Spleen (tissue), 11 donors: ENCODE data around the gene RNF6. TPM values are rescaled to one million over a fixed set of nuclear protein-coding genes. Genes with fewer than 3 reads are reported as not detected.
"Not testable (repeated sequence)": the region's sequence is repeated elsewhere in the genome, so short reads cannot be mapped to it uniquely, and the experiment has no call there.

Experiments used
- DNase-seq: peaks from one replicate; pipeline ENCODE4 v3.0.0-alpha.2; 2020
- H3K27ac ChIP-seq, 8 donors: fragments of 200-600 bp; sonication (generic) in 7 of 8; 1 replicate in 4 of 8; 2 replicates in 4 of 8; pipeline versions ENCODE4 v1.5.0 to v1.8.0; 2016 to 2021; ENCODE audit warnings: inconsistent platforms in 4 of 8, mild to moderate bottlenecking in 4 of 8, moderate library complexity in 1 of 8
- H3K27me3 ChIP-seq, 7 donors: fragments of 200-600 bp; sonication (generic) in 6 of 7; replicated peaks in 1 of 7; 1 replicate in 4 of 7; 2 replicates in 3 of 7; pipeline versions ENCODE4 v1.5.0 to v1.8.0; 2016 to 2021; ENCODE audit warnings: inconsistent platforms in 3 of 7, mild to moderate bottlenecking in 1 of 7
- H3K36me3 ChIP-seq, 6 donors: fragments of 200-600 bp; sonication (generic) in 5 of 6; 1 replicate in 4 of 6; 2 replicates in 2 of 6; pipeline versions ENCODE4 v1.5.0 to v1.8.0; 2016 to 2021; ENCODE audit warnings: inconsistent platforms in 2 of 6
- H3K4me1 ChIP-seq, 6 donors: fragments of 200-600 bp; sonication (generic) in 5 of 6; 1 replicate in 3 of 6; 2 replicates in 3 of 6; pipeline versions ENCODE4 v1.5.0 to v1.8.0; 2016 to 2021; ENCODE audit warnings: inconsistent platforms in 3 of 6
- H3K4me3 ChIP-seq, 8 donors: fragments of 200-600 bp; sonication (generic) in 7 of 8; 1 replicate in 4 of 8; 2 replicates in 4 of 8; pipeline versions ENCODE4 v1.5.0 to v1.8.0; 2016 to 2021; ENCODE audit warnings: inconsistent platforms in 4 of 8, mild to moderate bottlenecking in 4 of 8, moderate library complexity in 2 of 8
- H3K9me3 ChIP-seq, 8 donors: fragments of 200-600 bp; sonication (generic) in 7 of 8; 1 replicate in 4 of 8; 2 replicates in 4 of 8; pipeline versions ENCODE4 v1.5.0 to v1.8.0; 2016 to 2021; ENCODE audit warnings: inconsistent platforms in 4 of 8
- POLR2A ChIP-seq, 3 donors: fragments of 450-650 bp; IDR thresholded peaks; one replicate each; pipeline ENCODE4 v1.5.1; 2017; ENCODE audit warnings: antibody characterized with exemption in 3 of 3, mild to moderate bottlenecking in 1 of 3
- POLR2AphosphoS5 ChIP-seq, 3 donors: sonication (generic); formaldehyde crosslinking; IDR thresholded peaks; one replicate each; pipeline ENCODE4 v1.5.1; 2017; ENCODE audit warnings: antibody characterized with exemption in 3 of 3
- WGBS, 5 donors: extraction: QIAGEN DNeasy Blood & Tissue Kit in 3 of 5; methylation state at CpG; one replicate each; pipeline versions ENCODE4 v1.1.5 to v1.1.7; 2013 to 2018; 5-methylcytosine and 5-hydroxymethylcytosine counted together
- intact Hi-C: fragments of 100-400 bp; cut with DNase I; formaldehyde crosslinking; loops from one replicate; pipeline ENCODE4 v1.15.0; 2023; ENCODE audit warnings: low total_unique reads
- polyA plus RNA-seq, 3 donors: library from polyadenylated mRNA; stranded (reverse); fragments of 200-250 nt; gene quantifications; one replicate each; pipeline ENCODE4 v1.2.1, GENCODE V29; 2013
- total RNA-seq, 7 donors: library from RNA; depleted of rRNA in 3 of 7; stranded (reverse); fragments of >200 nt in 3 of 7; fragmentation: NEBNext Ultra II Directional in 4 of 7; extraction: Animal tissue kit (Norgen Biotek cat#: 25700) in 4 of 7; gene quantifications; one replicate each; pipeline versions ENCODE4 v1.1.0 to v1.2.1, GENCODE V29; 2016 to 2021
- TF ChIP-seq, protein P1 (sequence below), 11 experiments: fragments of 200-600 bp in 7 of 11; fragments of 450-650 bp in 4 of 11; sonication (generic) in 4 of 11; IDR thresholded peaks in 8 of 11; conservative IDR thresholded peaks in 3 of 11; 1 replicate in 7 of 11; 2 replicates in 4 of 11; pipeline versions ENCODE4 v1.4.0 to v1.8.0; 2016 to 2021; ENCODE audit warnings: antibody characterized with exemption in 11 of 11, inconsistent platforms in 4 of 11, mild to moderate bottlenecking in 1 of 11
- donor health status: healthy with polysubstance abuse.
- donor health status: DM: no; HTN: no; CAD: no; lungs with moderate emphysema.
- donor health status: DM: no; HTN: no; CAD: no.
- donor health status: Bipolar disorder and iron deficiency.
- donor health status: healthy.
- donor health status: DM: no; HTN: no; CAD: no.
- donor health status: DM: yes; HTN: yes; CAD: no.

RNF6 gene
- total and polyA plus RNA-seq, 10 donors, result 13.3 to 39.0 (median 29.7) TPM

- peak overlapping the region; percentile 89 to 98 (median 95) for H3K27ac ChIP-seq
Measured at GRCh38 chr13:26254583-26255111, 32.5 kb upstream of the RNF6 start.

GRCh38 chr13:26253787-26254582 lies 31.9 kb upstream of the RNF6 start, which contains the start of gene CDK8:
TSS of gene CDK8 (plus strand) at chr13:26254129. CDS start at chr13:26254642, 513 bp downstream.
- peak within 1 kb of the TSS; percentile 82 to 98 (median 94) for H3K4me3 ChIP-seq
- H3K27me3 ChIP-seq, result peaks cover 0 to 6% (median 0%) of the 10 kb centered on the region in 7 donors
- peaks cover 15 to 40% (median 28%) of the 10 kb centered on the region in 6 donors for H3K4me1 ChIP-seq
- H3K27ac ChIP-seq, result peak within 1 kb of the TSS; percentile 89 to 98 (median 95)
- intact Hi-C loops, result no loop called here
- peak; percentile 88 to 90 (median 89) for TF ChIP-seq POLR2AphosphoS5 (IDR thresholded peaks at IDR 0.05)
- TF ChIP-seq, protein P1, sequence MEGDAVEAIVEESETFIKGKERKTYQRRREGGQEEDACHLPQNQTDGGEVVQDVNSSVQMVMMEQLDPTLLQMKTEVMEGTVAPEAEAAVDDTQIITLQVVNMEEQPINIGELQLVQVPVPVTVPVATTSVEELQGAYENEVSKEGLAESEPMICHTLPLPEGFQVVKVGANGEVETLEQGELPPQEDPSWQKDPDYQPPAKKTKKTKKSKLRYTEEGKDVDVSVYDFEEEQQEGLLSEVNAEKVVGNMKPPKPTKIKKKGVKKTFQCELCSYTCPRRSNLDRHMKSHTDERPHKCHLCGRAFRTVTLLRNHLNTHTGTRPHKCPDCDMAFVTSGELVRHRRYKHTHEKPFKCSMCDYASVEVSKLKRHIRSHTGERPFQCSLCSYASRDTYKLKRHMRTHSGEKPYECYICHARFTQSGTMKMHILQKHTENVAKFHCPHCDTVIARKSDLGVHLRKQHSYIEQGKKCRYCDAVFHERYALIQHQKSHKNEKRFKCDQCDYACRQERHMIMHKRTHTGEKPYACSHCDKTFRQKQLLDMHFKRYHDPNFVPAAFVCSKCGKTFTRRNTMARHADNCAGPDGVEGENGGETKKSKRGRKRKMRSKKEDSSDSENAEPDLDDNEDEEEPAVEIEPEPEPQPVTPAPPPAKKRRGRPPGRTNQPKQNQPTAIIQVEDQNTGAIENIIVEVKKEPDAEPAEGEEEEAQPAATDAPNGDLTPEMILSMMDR (IDR thresholded peaks at IDR 0.05 in 8 of 11, conservative IDR thresholded peaks at IDR 0.05 in 3 of 11), result peak in 1 of 11 experiments; percentile 25
- peak in 1 of 3 donors; percentile 29 for TF ChIP-seq POLR2A (IDR thresholded peaks at IDR 0.05)
- H3K9me3 ChIP-seq, result no peaks in the 10 kb centered on the region
- peak; percentile 97 for DNase-seq
- 0 to 1% (median 0%) methylated on average over 30 to 79 of the region's 79 CpGs for WGBS, 5 donors
- no peaks in the 10 kb centered on the region for H3K36me3 ChIP-seq

More at GRCh38 chr13:26254583-26255111, 32.5 kb upstream of the RNF6 start:
- H3K4me1 ChIP-seq, result peaks cover 15 to 40% (median 28%) of the 10 kb centered on the region in 6 donors
- WGBS, 5 donors, result 0 to 1% (median 1%) methylated on average over 20 to 35 of the region's 35 CpGs
- no peaks in the 10 kb centered on the region for H3K36me3 ChIP-seq
- H3K4me3 ChIP-seq, result peak overlapping the region; percentile 82 to 98 (median 94)
- intact Hi-C loops, result loop anchor here (5.0 kb wide), 1 partner anchor 32 kb away; the partner anchor contains the start of gene RNF6
- TF ChIP-seq POLR2AphosphoS5 (IDR thresholded peaks at IDR 0.05) (peak; percentile 6 to 30 (median 13)), POLR2A (IDR thresholded peaks at IDR 0.05) (no peak)
- H3K27me3 ChIP-seq, result peaks cover 0 to 6% (median 0%) of the 10 kb centered on the region in 7 donors
- no peaks in the 10 kb centered on the region for H3K9me3 ChIP-seq
- DNase-seq, result peak; percentile 93

GRCh38 chr13:26253262-26253786 lies 31.2 kb upstream of the RNF6 start:
- intact Hi-C loops, result no loop called here
- peaks cover 15 to 40% (median 28%) of the 10 kb centered on the region in 6 donors for H3K4me1 ChIP-seq
- H3K27ac ChIP-seq, result peak overlapping the region; percentile 89 to 98 (median 95)
- H3K27me3 ChIP-seq, result peaks cover 0 to 6% (median 0%) of the 10 kb centered on the region in 7 donors
- TF ChIP-seq POLR2A (IDR thresholded peaks at IDR 0.05), result no peak
- TF ChIP-seq, protein P1 (IDR thresholded peaks at IDR 0.05 in 8 of 11, conservative IDR thresholded peaks at IDR 0.05 in 3 of 11), result no peak
- no peak for TF ChIP-seq POLR2AphosphoS5 (IDR thresholded peaks at IDR 0.05)
- no peaks in the 10 kb centered on the region for H3K9me3 ChIP-seq
- no peak for DNase-seq
- H3K4me3 ChIP-seq, result peak overlapping the region; percentile 82 to 98 (median 94)
- 43 to 46% (median 45%) methylated on average over 9 of the region's 9 CpGs for WGBS, 5 donors
- no peaks in the 10 kb centered on the region for H3K36me3 ChIP-seq

- H3K9me3 ChIP-seq, H3K27me3 ChIP-seq, H3K4me3 ChIP-seq, H3K27ac ChIP-seq, H3K36me3 ChIP-seq, DNase-seq, intact Hi-C loops: not testable (repeated sequence)
- H3K4me1 ChIP-seq, result peaks cover 15 to 29% (median 23%) of the 10 kb centered on the region in 6 donors
- 72 to 93% (median 83%) methylated on average over 4 of the region's 4 CpGs for WGBS, 5 donors
Measured at GRCh38 chr13:26252006-26252405, 29.9 kb upstream of the RNF6 start.
